Mesendoderm (in vitro differentiated cells): ENCODE measurements around the gene SSTR1. TPM values are rescaled to one million over a fixed set of nuclear protein-coding genes. Genes with fewer than 3 reads are reported as not detected.

Source experiments
- DNase-seq: peaks from one replicate; pipeline ENCODE4 v3.0.0; 2013
- H2AK5ac ChIP-seq: 2 replicates; pipeline ENCODE4 v1.6.1; 2013; ENCODE audit warnings: low read length, inconsistent platforms
- H2BK120ac ChIP-seq: 2 replicates; pipeline ENCODE4 v1.6.1; 2013; ENCODE audit warnings: low read depth, mild to moderate bottlenecking, low read length, moderate library complexity, mixed read lengths
- H2BK15ac ChIP-seq: replicated peaks from 2 replicates; pipeline ENCODE4 v1.6.1; 2013; ENCODE audit warnings: low read depth, mild to moderate bottlenecking, moderate library complexity
- H2BK5ac ChIP-seq: 2 replicates; pipeline ENCODE4 v1.6.1; 2013; ENCODE audit warnings: low read length, inconsistent platforms
- H3K18ac ChIP-seq: 2 replicates; pipeline ENCODE4 v1.6.1; 2013; ENCODE audit warnings: mild to moderate bottlenecking, low read length, mixed read lengths
- H3K23ac ChIP-seq: one replicate; pipeline ENCODE4 v1.6.1; 2013; ENCODE audit warnings: low read length
- H3K27ac ChIP-seq: 2 replicates; pipeline ENCODE4 v1.5.1; 2013; ENCODE audit warnings: low read depth, mild to moderate bottlenecking, inconsistent platforms, low read length, moderate library complexity
- H3K27me3 ChIP-seq: 2 replicates; pipeline ENCODE4 v1.6.1; 2013; ENCODE audit warnings: low read length, control low read depth, mild to moderate bottlenecking, inconsistent platforms; ENCODE audit not compliant: insufficient read depth, poor library complexity
- H3K36me3 ChIP-seq: 2 replicates; pipeline ENCODE4 v1.6.1; 2013; ENCODE audit warnings: low read length, inconsistent platforms; ENCODE audit not compliant: control insufficient read depth, insufficient read depth
- H3K4ac ChIP-seq: one replicate; pipeline ENCODE4 v1.6.1; 2013; ENCODE audit warnings: low read depth, mild to moderate bottlenecking, low read length, moderate library complexity
- H3K4me1 ChIP-seq: 2 replicates; pipeline ENCODE4 v1.6.1; 2013; ENCODE audit warnings: low read depth, low read length, inconsistent platforms; ENCODE audit not compliant: control insufficient read depth
- H3K4me2 ChIP-seq: 2 replicates; pipeline ENCODE4 v1.6.1; 2013; ENCODE audit warnings: low read length
- H3K4me3 ChIP-seq: 2 replicates; pipeline ENCODE4 v1.5.1; 2013; ENCODE audit warnings: mild to moderate bottlenecking, low read length
- H3K56ac ChIP-seq: one replicate; pipeline ENCODE4 v1.6.1; 2013; ENCODE audit warnings: low read length
- H3K79me1 ChIP-seq: 2 replicates; pipeline ENCODE4 v1.6.1; 2013; ENCODE audit warnings: low read length, inconsistent platforms
- H3K79me2 ChIP-seq: 2 replicates; pipeline ENCODE4 v1.6.1; 2013; ENCODE audit warnings: mild to moderate bottlenecking, low read length; ENCODE audit not compliant: control insufficient read depth, insufficient read depth
- H3K9ac ChIP-seq: 2 replicates; pipeline ENCODE4 v1.6.1; 2013; ENCODE audit warnings: low read length, inconsistent platforms
- H4K5ac ChIP-seq: one replicate; pipeline ENCODE4 v1.6.1; 2013; ENCODE audit warnings: low read length
- H4K8ac ChIP-seq: one replicate; pipeline ENCODE4 v1.6.1; 2013; ENCODE audit warnings: low read depth, mild to moderate bottlenecking, control low read depth, low read length, moderate library complexity
- WGBS: extraction: QIAGEN DNeasy Blood & Tissue Kit; methylation state at CpG from one replicate; pipeline ENCODE4 v1.1.7; 2013; ENCODE audit warnings: low lambda C conversion rate, missing lambda C conversion rate; ENCODE audit not compliant: insufficient coverage; ENCODE audit errors: extremely low coverage; 5-methylcytosine and 5-hydroxymethylcytosine counted together
- polyA plus RNA-seq, 2 experiments: library from polyadenylated mRNA; stranded (reverse); fragments of 200-250 nt; gene quantifications; one replicate each; pipeline ENCODE4 v1.2.3, GENCODE V29; 2013

Gene SSTR1
- polyA plus RNA-seq (2013, experiment 1 of 2) = 0.74 TPM
- 0.78 TPM for polyA plus RNA-seq (2013, experiment 2 of 2)

DNA sequence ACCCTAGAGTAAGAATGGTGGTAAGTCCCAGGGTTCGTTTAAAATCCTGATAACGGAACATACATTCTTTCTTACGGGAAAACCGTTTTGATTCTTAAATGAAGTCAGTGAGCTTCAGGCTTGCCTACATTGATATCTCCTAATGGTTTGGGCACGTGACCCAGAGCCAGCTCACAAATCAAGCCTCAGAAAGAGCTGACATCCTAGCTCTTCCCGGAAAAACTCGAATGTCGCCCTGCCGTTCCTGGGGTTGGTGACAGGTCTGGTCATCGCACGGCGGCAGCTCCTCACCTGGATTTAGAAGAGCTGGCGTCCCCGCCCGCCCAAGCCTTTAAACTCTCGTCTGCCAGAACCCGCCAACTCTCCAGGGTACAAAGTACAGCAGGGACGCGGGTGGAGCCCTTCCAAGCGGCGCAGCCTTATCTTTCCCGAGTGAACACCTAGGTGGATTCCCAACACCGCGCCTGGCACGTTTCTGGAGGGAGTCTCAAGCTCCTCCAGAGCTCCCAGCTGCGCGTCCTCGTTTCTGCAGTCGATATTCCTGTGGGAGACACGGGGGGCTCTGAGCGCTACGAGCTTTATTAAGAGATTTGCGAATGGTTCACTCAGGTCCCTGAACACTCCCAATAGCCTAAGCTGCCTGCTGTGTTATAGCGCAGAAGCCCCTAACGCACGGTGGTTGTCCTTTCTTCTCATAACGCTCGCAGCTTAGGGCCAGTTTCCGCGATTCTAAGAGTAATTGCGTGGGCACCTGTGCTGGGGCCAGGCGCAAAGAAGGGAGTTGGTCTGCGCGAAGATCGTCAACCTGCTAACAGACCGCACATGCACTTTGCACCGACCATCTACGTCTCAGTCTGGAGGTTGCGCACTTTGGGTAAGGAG, at the start of gene SSTR1:
SSTR1 (plus strand) TSS at position 169 of the 882 bp plus-strand sequence. CDS start 1,486 bp downstream, outside the sequence.
- Histone ChIP-seq H4K5ac (no peak within 1 kb of the TSS), H3K4me3 (peak within 1 kb of the TSS; percentile 7), H3K4me2 (peak within 1 kb of the TSS; percentile 58), H3K36me3 (no peaks in the 10 kb centered on the region), H3K79me1 (no peaks in the 10 kb centered on the region), H3K4ac (no peak within 1 kb of the TSS), H2AK5ac (no peak within 1 kb of the TSS), H3K27ac (no peak within 1 kb of the TSS), H3K27me3 (peaks cover 33% of the 10 kb centered on the region), H3K18ac (no peak within 1 kb of the TSS), H2BK5ac (no peak within 1 kb of the TSS), H3K23ac (no peak within 1 kb of the TSS), H2BK15ac (no peak within 1 kb of the TSS), H2BK120ac (no peak within 1 kb of the TSS), H4K8ac (no peak within 1 kb of the TSS), H3K56ac (peak within 1 kb of the TSS; percentile 50), H3K9ac (peak within 1 kb of the TSS; percentile 35), H3K4me1 (peaks cover 8% of the 10 kb centered on the region), H3K79me2 (no peaks in the 10 kb centered on the region)
- no CpG with 5 or more reads among the region's 49 CpGs for WGBS
- DNase-seq = no peak

GRCh38 chr14:38158468-38158867, 49.2 kb upstream of the SSTR1 start:
- no peak overlapping the region for H3K56ac ChIP-seq
- H3K9ac ChIP-seq = no peak overlapping the region
- no peak overlapping the region for H4K5ac ChIP-seq
- H3K27ac ChIP-seq = no peak overlapping the region
- no peak overlapping the region for H3K4ac ChIP-seq
- no peaks in the 10 kb centered on the region for H3K27me3 ChIP-seq
- H2BK120ac ChIP-seq = no peak overlapping the region
- no peak overlapping the region for H3K4me3 ChIP-seq
- no peak overlapping the region for H2BK5ac ChIP-seq
- H3K18ac ChIP-seq = no peak overlapping the region
- no peak for DNase-seq
- H3K79me1 ChIP-seq = no peaks in the 10 kb centered on the region
- no peaks in the 10 kb centered on the region for H3K4me1 ChIP-seq
- H4K8ac ChIP-seq = no peak overlapping the region
- no peak overlapping the region for H2AK5ac ChIP-seq
- H3K4me2 ChIP-seq = no peak overlapping the region
- no peak overlapping the region for H2BK15ac ChIP-seq
- H3K79me2 ChIP-seq = no peaks in the 10 kb centered on the region
- no peak overlapping the region for H3K23ac ChIP-seq
- H3K36me3 ChIP-seq = no peaks in the 10 kb centered on the region

- H3K27me3 ChIP-seq = no peaks in the 10 kb centered on the region
- H3K23ac ChIP-seq = no peak overlapping the region
- no peak overlapping the region for H2BK120ac ChIP-seq
- WGBS = no CpG with 5 or more reads among the region's 2 CpGs
- H3K36me3 ChIP-seq = no peaks in the 10 kb centered on the region
- H2BK15ac ChIP-seq = no peak overlapping the region
- no peak overlapping the region for H4K5ac ChIP-seq
- no peak overlapping the region for H3K4me3 ChIP-seq
- H3K9ac ChIP-seq = no peak overlapping the region
- no peak overlapping the region for H3K18ac ChIP-seq
- H3K4me1 ChIP-seq = no peaks in the 10 kb centered on the region
- no peak overlapping the region for H3K56ac ChIP-seq
- no peaks in the 10 kb centered on the region for H3K79me1 ChIP-seq
- H2BK5ac ChIP-seq = no peak overlapping the region
- DNase-seq = no peak
- no peak overlapping the region for H3K4ac ChIP-seq
- no peak overlapping the region for H3K4me2 ChIP-seq
- no peak overlapping the region for H3K27ac ChIP-seq
- H2AK5ac ChIP-seq = no peak overlapping the region
- no peak overlapping the region for H4K8ac ChIP-seq
- no peaks in the 10 kb centered on the region for H3K79me2 ChIP-seq
These were observed 39.3 kb upstream of the SSTR1 start for GRCh38 chr14:38168416-38168815.

- H2BK120ac ChIP-seq = no peak overlapping the region
- no peak for DNase-seq
- H3K27me3 ChIP-seq = no peaks in the 10 kb centered on the region
- no peak overlapping the region for H3K27ac ChIP-seq
- H2AK5ac ChIP-seq = no peak overlapping the region
- no peak overlapping the region for H2BK5ac ChIP-seq
- H3K4me1 ChIP-seq = no peaks in the 10 kb centered on the region
- H3K79me1 ChIP-seq = no peaks in the 10 kb centered on the region
- H3K56ac ChIP-seq = no peak overlapping the region
- no peaks in the 10 kb centered on the region for H3K79me2 ChIP-seq
- H3K23ac ChIP-seq = no peak overlapping the region
- no peaks in the 10 kb centered on the region for H3K36me3 ChIP-seq
- H2BK15ac ChIP-seq = no peak overlapping the region
- H3K4me3 ChIP-seq = no peak overlapping the region
- no peak overlapping the region for H3K4ac ChIP-seq
- no peak overlapping the region for H3K4me2 ChIP-seq
- H4K5ac ChIP-seq = no peak overlapping the region
- no CpG with 5 or more reads among the region's 2 CpGs for WGBS
- no peak overlapping the region for H3K9ac ChIP-seq
- H4K8ac ChIP-seq = no peak overlapping the region
- H3K18ac ChIP-seq = no peak overlapping the region
These were observed 36.5 kb upstream of the SSTR1 start for GRCh38 chr14:38171197-38171596.

- Histone ChIP-seq H2AK5ac (no peak overlapping the region), H3K9ac (no peak overlapping the region)
These were observed 33.0 kb upstream of the SSTR1 start for GRCh38 chr14:38174711-38175110.

More at GRCh38 chr14:38174711-38175110, 33.0 kb upstream of the SSTR1 start:
- H3K4me2 ChIP-seq = no peak overlapping the region
- no peaks in the 10 kb centered on the region for H3K36me3 ChIP-seq
- no peaks in the 10 kb centered on the region for H3K79me1 ChIP-seq
- no peak overlapping the region for H3K4ac ChIP-seq
- no CpG with 5 or more reads among the region's 2 CpGs for WGBS
- no peak overlapping the region for H3K4me3 ChIP-seq
- no peak overlapping the region for H3K56ac ChIP-seq
- no peak overlapping the region for H2BK120ac ChIP-seq
- H2BK5ac ChIP-seq = no peak overlapping the region
- no peak overlapping the region for H2BK15ac ChIP-seq
- no peak overlapping the region for H3K18ac ChIP-seq
- H3K27ac ChIP-seq = no peak overlapping the region
- no peaks in the 10 kb centered on the region for H3K79me2 ChIP-seq
- DNase-seq = no peak
- H3K27me3 ChIP-seq = no peaks in the 10 kb centered on the region
- H3K23ac ChIP-seq = no peak overlapping the region
- no peak overlapping the region for H4K5ac ChIP-seq
- H4K8ac ChIP-seq = no peak overlapping the region
- no peaks in the 10 kb centered on the region for H3K4me1 ChIP-seq
